ENCODE measurements around the gene PCK1.

Gene PCK1

GRCh38 chr20:57610261-57610952 lies 49.5 kb downstream of the PCK1 start:
- TF ChIP-seq CTCF (IDR thresholded peaks at IDR 0.05; ENCODE audit: unreplicated experiment in 3 of 3): no peak
- Mint-ChIP-seq H3K27me3 (ENCODE audit: low read depth) (peaks cover 7% of the 10 kb centered on the region), H3K4me1 (peaks cover 11% of the 10 kb centered on the region), H3K36me3 (ENCODE audit: low read depth) (no peaks in the 10 kb centered on the region), H3K27ac (peak overlapping the region in 1 of 3 experiments; percentile 55), H3K9me3 (no peaks in the 10 kb centered on the region), H3K4me3 (no peak overlapping the region)

- H3K27ac Mint-ChIP-seq: no peak overlapping the region
- peaks cover 12% of the 10 kb centered on the region for H3K27me3 Mint-ChIP-seq (ENCODE audit: low read depth)
- TF ChIP-seq CTCF (IDR thresholded peaks at IDR 0.05; ENCODE audit: unreplicated experiment in 3 of 3): no peak
- peaks cover 11% of the 10 kb centered on the region for H3K4me1 Mint-ChIP-seq
- no peak overlapping the region for H3K4me3 Mint-ChIP-seq
- no peaks in the 10 kb centered on the region for H3K9me3 Mint-ChIP-seq
- no peaks in the 10 kb centered on the region for H3K36me3 Mint-ChIP-seq (ENCODE audit: low read depth)
Observed at GRCh38 chr20:57611586-57612311, 50.8 kb downstream of the PCK1 start.

GRCh38 chr20:57612436-57612835 lies 51.5 kb downstream of the PCK1 start:
- Mint-ChIP-seq H3K4me3 (no peak overlapping the region), H3K27ac (no peak overlapping the region), H3K27me3 (ENCODE audit: low read depth) (peaks cover 18% of the 10 kb centered on the region), H3K36me3 (ENCODE audit: low read depth) (no peaks in the 10 kb centered on the region), H3K9me3 (no peaks in the 10 kb centered on the region), H3K4me1 (peaks cover 11% of the 10 kb centered on the region)
- TF ChIP-seq CTCF (IDR thresholded peaks at IDR 0.05; ENCODE audit: unreplicated experiment in 3 of 3): no peak

GRCh38 chr20:57612916-57613315 lies 52.0 kb downstream of the PCK1 start:
- Mint-ChIP-seq H3K27ac (no peak overlapping the region), H3K27me3 (ENCODE audit: low read depth) (peaks cover 18% of the 10 kb centered on the region), H3K4me3 (no peak overlapping the region), H3K4me1 (peaks cover 11% of the 10 kb centered on the region), H3K36me3 (ENCODE audit: low read depth) (no peaks in the 10 kb centered on the region), H3K9me3 (no peaks in the 10 kb centered on the region)
- no peak for TF ChIP-seq CTCF (IDR thresholded peaks at IDR 0.05; ENCODE audit: unreplicated experiment in 3 of 3)

GRCh38 chr20:57613481-57613921 lies 52.6 kb downstream of the PCK1 start:
- Mint-ChIP-seq H3K36me3 (ENCODE audit: low read depth) (no peaks in the 10 kb centered on the region), H3K27me3 (ENCODE audit: low read depth) (peaks cover 22% of the 10 kb centered on the region), H3K4me3 (no peak overlapping the region), H3K27ac (no peak overlapping the region), H3K4me1 (peaks cover 11% of the 10 kb centered on the region), H3K9me3 (no peaks in the 10 kb centered on the region)
- TF ChIP-seq CTCF (IDR thresholded peaks at IDR 0.05; ENCODE audit: unreplicated experiment in 3 of 3): no peak

Measured in nephron (organoid).